Stimulated activated naive CD8-positive, alpha-beta T cell treated with anti-CD3 and anti-CD28 coated beads, Interleukin-15, amount 100 ng/mL, for 72 hours (primary cell): Measurements from ENCODE around the gene IL22.

Experiments
- ATAC-seq: fragments of 150-1000 bp; cut with Tn5 transposase; 2 replicates; pipeline ENCODE4 v1.10.0; 2021; ENCODE audit warnings: mild to moderate bottlenecking, moderate library complexity
- DNase-seq, 2 donors: peaks; one replicate each; pipeline ENCODE4 v3.0.0; 2021 to 2022
- H3K27ac Mint-ChIP-seq, 2 donors: one replicate each; pipeline ENCODE4 v1.8.0; 2022; ENCODE audit warnings: mild to moderate bottlenecking in 2 of 2, mixed read lengths in 2 of 2, moderate library complexity in 2 of 2
- H3K27me3 Mint-ChIP-seq: one replicate; pipeline ENCODE4 v1.8.0; 2022; ENCODE audit warnings: mixed read lengths
- H3K4me1 Mint-ChIP-seq: one replicate; pipeline ENCODE4 v1.8.0; 2022; ENCODE audit warnings: mild to moderate bottlenecking, mixed read lengths
- H3K4me3 Mint-ChIP-seq, 2 donors: one replicate each; pipeline ENCODE4 v1.8.0; 2022; ENCODE audit warnings: mild to moderate bottlenecking in 2 of 2, mixed read lengths in 2 of 2, moderate library complexity in 1 of 2
- H3K9me3 Mint-ChIP-seq, 2 donors: one replicate each; pipeline ENCODE4 v1.8.0; 2022; ENCODE audit warnings: mixed read lengths in 2 of 2

Gene IL22

DNA sequence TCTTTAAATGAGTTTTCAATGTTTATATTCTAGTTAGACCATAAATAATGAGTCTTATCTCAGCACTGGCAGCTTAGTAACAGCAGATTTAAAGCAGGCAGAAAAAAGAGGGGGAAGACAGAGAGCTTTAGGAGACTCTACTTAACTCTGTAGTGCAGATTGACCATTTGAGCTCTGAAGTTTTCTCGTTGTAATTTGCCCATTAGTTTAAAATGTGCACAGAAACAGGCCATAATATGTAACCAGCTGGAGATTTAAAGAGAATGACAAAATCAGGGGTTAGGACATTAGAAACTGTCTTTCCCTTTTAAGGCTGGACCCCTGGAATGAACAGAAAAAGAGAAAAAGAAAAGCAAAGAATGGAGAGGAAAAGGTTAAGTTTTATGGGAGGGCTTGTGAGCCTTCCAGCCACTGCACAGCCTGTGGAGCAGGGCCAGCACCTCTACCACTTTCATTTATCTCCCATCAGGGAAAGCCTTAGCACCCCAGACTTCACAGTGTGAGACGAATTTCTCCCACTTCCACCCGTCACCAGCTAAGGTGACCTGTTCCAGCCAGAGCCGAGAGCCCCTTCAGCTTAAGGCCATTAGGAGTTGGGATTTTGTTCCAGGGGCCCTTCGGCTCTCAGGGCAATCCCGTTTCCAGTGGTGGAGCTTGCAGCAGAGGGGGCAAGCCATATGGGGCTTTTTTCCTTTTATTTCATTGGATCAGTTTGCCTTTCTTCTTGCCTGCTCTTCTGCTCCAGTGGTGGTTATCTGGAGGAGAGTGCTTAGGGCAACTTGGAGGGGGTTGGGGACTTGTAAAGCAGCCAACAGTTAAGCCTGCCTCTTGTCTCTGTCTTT lies 8.0 kb downstream of the IL22 start:
- ATAC-seq (no peak), DNase-seq (no peak)
- Mint-ChIP-seq H3K27me3 (peaks cover 21% of the 10 kb centered on the region), H3K27ac (no peak overlapping the region), H3K9me3 (peaks cover 13 to 19% of the 10 kb centered on the region in 2 donors), H3K4me1 (peaks cover 26% of the 10 kb centered on the region), H3K4me3 (no peak overlapping the region)

DNA sequence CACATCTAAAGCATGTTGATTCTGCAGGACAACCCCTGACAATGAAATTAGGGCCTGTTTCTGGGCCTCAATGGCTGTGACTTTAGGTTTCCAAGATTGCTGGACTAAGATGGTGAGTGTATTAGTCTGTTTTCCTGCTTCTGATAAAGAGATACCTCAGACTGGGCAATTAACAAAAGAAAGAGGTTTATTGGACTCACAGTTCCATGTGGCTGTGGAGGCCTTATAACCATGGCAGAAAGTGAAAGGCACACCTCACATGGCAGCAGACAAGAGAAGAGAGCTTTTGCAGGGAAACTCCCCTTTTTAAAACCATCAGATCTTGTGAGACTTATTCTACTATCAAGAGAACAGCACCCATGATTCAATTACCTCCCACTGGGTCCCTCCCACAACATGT lies 10.6 kb downstream of the IL22 start:
- H3K9me3 Mint-ChIP-seq, result peaks cover 13 to 19% of the 10 kb centered on the region in 2 donors
- H3K27ac Mint-ChIP-seq, result no peak overlapping the region
- H3K4me1 Mint-ChIP-seq, result peaks cover 47% of the 10 kb centered on the region
- no peak for ATAC-seq
- no peak for DNase-seq
- H3K4me3 Mint-ChIP-seq, result no peak overlapping the region
- peaks cover 12% of the 10 kb centered on the region for H3K27me3 Mint-ChIP-seq

DNA sequence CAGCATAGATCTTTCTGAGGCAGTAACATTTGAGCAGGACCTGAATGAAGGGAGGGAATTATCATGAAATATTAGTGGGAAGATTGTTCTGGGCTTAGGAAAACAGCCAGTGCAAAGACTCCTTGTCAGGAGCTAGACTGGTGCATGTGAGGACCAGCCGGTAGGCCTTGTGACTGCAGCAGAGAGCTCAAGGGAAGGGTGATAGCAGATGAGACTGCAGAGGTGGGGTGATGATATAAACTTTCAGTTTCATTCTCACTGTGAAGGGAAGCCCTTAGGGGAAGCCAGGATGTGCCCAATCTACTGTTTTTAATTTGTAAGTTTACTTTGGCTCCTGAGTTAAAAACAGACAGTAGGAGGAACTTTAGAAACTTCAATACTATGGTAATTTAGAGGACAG lies 12.4 kb downstream of the IL22 start:
- peaks cover 1% of the 10 kb centered on the region for H3K27me3 Mint-ChIP-seq
- H3K27ac Mint-ChIP-seq, result peak overlapping the region; percentile 45 to 81
- peaks cover 62% of the 10 kb centered on the region for H3K4me1 Mint-ChIP-seq
- peak overlapping the region; percentile 65 to 72 for H3K4me3 Mint-ChIP-seq
- ATAC-seq (peak; percentile 99), DNase-seq (peak; percentile 44 to 54)
- H3K9me3 Mint-ChIP-seq, result peaks cover 13 to 19% of the 10 kb centered on the region in 2 donors

DNA sequence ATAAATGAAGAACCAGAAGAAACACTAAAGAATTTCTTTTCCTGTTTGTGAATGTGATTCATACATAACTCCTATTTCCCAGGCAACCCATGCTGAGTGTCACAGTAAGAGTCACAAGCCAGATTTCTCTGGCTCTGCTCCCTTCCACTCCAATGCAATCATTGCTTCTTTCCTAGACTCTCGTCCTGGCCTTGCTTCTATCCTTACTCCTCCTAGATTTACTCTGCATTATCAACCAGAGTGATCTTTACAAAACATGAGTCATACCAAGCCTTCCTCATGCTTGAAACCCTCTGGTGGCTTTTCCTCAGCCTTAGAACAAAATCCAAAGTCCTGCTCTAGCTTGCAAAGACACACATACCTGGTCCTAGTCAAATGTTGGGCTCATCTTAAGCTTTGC lies 13.3 kb downstream of the IL22 start:
- peak overlapping the region in 1 of 2 donors; percentile 72 for H3K4me3 Mint-ChIP-seq
- no peak for DNase-seq
- H3K4me1 Mint-ChIP-seq, result peaks cover 69% of the 10 kb centered on the region
- H3K27me3 Mint-ChIP-seq, result no peaks in the 10 kb centered on the region
- peaks cover 13 to 19% of the 10 kb centered on the region in 2 donors for H3K9me3 Mint-ChIP-seq
- H3K27ac Mint-ChIP-seq, result peak overlapping the region in 1 of 2 donors; percentile 38
- no peak for ATAC-seq

DNA sequence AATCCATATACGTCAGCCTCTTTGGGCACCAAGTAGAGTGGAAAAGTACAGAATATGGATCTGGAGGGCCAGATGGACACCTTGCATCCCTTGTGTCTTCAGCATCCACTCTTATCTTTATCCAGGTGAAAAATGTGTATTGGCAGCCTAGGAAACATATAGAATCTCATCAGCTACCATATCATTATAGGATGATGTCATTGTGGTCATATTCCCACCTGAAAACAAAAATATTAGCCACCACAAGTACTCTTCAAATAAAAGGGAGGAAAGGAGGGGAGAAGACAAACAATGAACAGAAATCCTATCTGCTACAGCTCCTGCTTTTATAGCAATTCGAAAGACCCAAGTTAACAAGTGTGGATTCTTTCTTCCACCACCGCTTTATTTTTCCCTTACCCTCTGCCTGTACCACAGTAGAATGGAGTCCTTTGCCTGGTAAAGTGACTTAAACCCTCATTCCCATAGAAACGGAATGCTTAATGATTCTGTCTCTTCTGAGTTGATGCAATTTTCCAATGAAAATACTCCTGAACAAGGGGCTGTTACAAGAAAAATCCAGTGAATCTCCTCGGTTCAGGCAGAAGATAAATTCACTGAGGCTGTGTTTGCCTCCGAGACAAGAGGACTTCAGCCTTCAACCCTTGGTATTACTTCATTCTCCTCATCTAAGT lies 14.0 kb downstream of the IL22 start:
- DNase-seq (no peak), ATAC-seq (no peak)
- no peak overlapping the region for H3K27ac Mint-ChIP-seq
- no peaks in the 10 kb centered on the region for H3K27me3 Mint-ChIP-seq
- H3K4me1 Mint-ChIP-seq, result peaks cover 75% of the 10 kb centered on the region
- H3K9me3 Mint-ChIP-seq, result peaks cover 13 to 19% of the 10 kb centered on the region in 2 donors
- H3K4me3 Mint-ChIP-seq, result no peak overlapping the region

DNA sequence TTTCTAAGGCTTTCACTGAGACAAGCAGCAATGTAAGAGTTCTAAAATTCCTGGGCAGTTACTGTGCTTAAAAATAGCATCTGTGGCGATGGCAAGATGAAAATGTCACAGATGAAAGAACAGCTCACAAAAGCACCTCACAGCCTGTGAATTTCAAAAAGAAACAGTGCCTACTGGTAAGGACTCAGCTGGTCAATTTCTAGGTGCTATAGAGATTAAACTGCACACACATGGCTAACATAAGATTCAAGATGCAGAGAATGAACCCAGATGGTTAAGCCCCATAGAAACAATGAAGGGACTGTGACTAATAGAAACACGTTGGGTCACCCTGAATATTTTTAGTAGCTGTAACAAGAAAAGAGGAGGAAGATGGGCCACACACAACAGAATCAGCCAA lies 15.8 kb downstream of the IL22 start:
- DNase-seq (no peak), ATAC-seq (no peak)
- no peaks in the 10 kb centered on the region for H3K27me3 Mint-ChIP-seq
- H3K27ac Mint-ChIP-seq, result no peak overlapping the region
- H3K4me1 Mint-ChIP-seq, result peaks cover 82% of the 10 kb centered on the region
- H3K4me3 Mint-ChIP-seq, result peak overlapping the region; percentile 74 to 83
- H3K9me3 Mint-ChIP-seq, result peaks cover 3 to 6% of the 10 kb centered on the region in 2 donors

DNA sequence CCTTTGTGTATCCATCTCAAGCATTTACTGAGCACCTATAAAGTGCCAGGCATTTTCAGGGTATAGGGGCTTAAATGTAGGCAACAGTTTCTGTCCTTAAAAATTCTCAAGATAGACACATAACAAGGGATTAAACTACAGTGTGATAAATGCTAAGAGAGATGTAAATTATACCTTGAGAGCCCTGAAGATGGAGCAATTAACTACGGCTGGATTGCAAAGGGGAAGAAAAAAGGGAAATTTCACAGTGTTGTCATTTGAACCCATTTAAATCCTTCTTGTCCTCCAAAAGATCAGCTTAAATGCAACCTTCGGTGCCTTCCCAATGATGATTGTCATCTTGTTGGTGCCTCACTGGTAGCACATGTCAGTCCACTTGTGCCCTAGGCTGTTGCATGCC lies 16.3 kb downstream of the IL22 start:
- H3K9me3 Mint-ChIP-seq, result peaks cover 0 to under 1% of the 10 kb centered on the region in 2 donors
- ATAC-seq (no peak), DNase-seq (no peak)
- peak overlapping the region; percentile 74 to 83 for H3K4me3 Mint-ChIP-seq
- peak overlapping the region; percentile 92 to 93 for H3K27ac Mint-ChIP-seq
- H3K4me1 Mint-ChIP-seq, result peaks cover 80% of the 10 kb centered on the region
- H3K27me3 Mint-ChIP-seq, result no peaks in the 10 kb centered on the region

DNA sequence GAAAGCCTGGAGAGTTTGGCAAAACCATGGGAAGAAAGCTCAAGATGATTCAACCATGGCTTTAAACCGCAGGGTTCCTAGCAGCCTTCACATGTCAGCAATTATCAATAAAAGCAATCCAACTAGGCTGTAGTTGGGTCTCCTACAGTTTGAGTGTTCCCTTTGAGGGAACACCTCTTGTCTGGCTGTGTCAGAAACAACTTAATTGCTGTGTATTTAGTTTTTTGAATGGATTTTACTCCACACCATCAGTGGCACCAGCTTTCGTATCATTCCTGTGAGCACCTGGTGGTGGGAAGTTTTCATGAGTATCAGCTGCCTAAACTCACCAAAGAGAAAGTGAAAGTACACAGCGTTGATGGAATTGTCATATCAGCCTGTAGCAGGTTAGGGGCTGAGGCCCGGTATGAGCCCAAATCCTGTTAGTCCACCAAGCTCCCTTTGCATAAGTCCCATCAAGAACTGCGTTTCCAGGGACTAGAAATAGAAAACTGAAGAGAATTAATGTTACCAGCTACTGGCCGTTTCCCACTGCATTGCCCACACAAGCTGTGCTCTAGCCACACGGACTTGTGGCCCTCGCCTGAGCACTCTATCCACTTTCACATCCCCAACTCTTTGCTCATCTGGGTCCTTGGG lies 16.9 kb downstream of the IL22 start:
- DNase-seq (peak; percentile 38 to 43), ATAC-seq (peak; percentile 67)
- Mint-ChIP-seq H3K27ac (peak overlapping the region; percentile 92 to 93), H3K27me3 (no peaks in the 10 kb centered on the region), H3K4me3 (peak overlapping the region; percentile 74 to 83), H3K9me3 (no peaks in the 10 kb centered on the region), H3K4me1 (peaks cover 78% of the 10 kb centered on the region)

DNA sequence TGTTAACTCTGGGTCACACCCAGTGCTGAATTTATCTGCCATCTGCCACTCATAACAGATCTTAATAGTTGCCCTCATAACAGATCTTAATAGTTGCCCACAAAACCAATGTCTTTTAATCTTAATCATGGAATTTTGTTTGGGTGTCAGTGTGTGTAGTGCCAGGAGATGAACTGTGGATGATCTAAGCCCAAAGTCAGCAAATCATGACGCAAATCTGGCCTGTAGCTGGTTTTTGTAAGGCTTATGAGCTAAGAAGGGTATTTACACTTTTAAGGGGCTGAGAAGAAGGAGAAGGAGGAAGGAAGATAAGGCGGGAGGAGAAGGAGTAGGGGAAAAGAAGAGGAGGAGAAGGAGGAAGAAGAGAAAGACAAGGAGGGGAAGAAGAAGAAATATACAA lies 17.8 kb downstream of the IL22 start:
- DNase-seq (no peak), ATAC-seq (no peak)
- Mint-ChIP-seq H3K27me3 (no peaks in the 10 kb centered on the region), H3K4me1 (peaks cover 76% of the 10 kb centered on the region), H3K9me3 (no peaks in the 10 kb centered on the region), H3K27ac (peak overlapping the region; percentile 0 to 26), H3K4me3 (peak overlapping the region; percentile 14 to 83)

DNA sequence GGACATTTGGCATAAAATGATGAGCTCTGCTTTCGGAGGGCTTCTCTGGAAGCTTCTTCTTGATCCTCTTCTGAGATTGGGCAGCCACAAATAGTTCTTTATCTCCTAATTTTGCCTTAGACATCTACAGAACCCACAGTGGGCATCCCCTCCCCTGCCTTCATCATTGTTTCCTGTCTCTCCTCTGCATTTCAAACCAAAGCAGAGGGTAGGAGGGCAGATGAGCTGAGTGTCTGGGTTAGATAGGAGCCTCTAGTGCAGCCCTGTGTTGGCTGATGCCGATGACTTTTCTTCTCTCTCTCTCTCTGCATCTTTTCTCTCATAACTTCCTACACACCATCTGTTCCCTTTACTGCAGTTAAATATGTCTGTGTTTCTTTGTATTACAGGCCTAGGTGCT lies 19.3 kb downstream of the IL22 start:
- DNase-seq, result peak in 1 of 2 donors; percentile 15
- Mint-ChIP-seq H3K27ac (no peak overlapping the region), H3K4me3 (no peak overlapping the region), H3K9me3 (no peaks in the 10 kb centered on the region), H3K4me1 (peaks cover 64% of the 10 kb centered on the region), H3K27me3 (no peaks in the 10 kb centered on the region)
- peak; percentile 70 for ATAC-seq

DNA sequence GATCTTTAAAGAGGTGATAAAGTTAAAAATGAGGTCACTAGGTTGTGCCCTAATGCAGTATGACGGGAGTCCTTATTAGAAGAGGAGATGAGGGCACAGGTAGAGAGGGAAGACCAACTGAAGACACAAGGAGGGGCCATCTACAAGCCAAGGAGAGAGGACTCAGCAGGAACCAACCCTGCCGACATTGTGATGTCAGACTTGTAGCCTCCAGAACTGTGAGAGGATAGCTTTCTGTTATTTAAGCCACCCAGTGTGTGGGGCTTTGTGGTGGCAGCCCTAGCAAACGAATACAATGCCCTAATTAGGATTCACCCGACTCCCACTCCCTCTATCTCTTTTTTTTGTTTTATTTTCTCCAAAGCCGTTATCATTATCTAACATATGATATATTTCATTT lies 19.9 kb downstream of the IL22 start:
- H3K4me1 Mint-ChIP-seq, result peaks cover 59% of the 10 kb centered on the region
- H3K4me3 Mint-ChIP-seq, result no peak overlapping the region
- no peak overlapping the region for H3K27ac Mint-ChIP-seq
- no peaks in the 10 kb centered on the region for H3K27me3 Mint-ChIP-seq
- ATAC-seq (no peak), DNase-seq (no peak)
- no peaks in the 10 kb centered on the region for H3K9me3 Mint-ChIP-seq

DNA sequence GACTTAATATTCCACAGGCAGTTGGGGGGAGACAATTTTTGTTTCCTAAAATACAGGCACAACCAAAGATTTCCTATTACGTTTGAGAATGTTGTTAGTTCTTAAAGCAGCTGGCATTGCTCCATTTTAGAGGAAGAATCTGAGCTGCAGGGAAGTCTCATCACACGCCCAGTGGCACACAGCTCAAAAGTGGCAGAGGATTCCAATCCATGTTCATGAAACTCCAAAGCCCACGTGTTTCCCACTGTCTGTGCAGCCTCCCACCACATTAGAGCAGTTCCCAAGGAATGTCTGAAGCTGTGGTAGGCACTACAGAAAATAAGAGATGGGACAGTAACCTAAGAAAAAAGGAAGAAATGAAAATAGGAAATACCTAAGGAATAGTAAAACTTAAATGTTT lies 21.7 kb downstream of the IL22 start:
- Mint-ChIP-seq H3K4me3 (no peak overlapping the region), H3K9me3 (no peaks in the 10 kb centered on the region), H3K27ac (no peak overlapping the region), H3K4me1 (peaks cover 42% of the 10 kb centered on the region), H3K27me3 (no peaks in the 10 kb centered on the region)
- DNase-seq, result no peak
- ATAC-seq, result no peak

DNA sequence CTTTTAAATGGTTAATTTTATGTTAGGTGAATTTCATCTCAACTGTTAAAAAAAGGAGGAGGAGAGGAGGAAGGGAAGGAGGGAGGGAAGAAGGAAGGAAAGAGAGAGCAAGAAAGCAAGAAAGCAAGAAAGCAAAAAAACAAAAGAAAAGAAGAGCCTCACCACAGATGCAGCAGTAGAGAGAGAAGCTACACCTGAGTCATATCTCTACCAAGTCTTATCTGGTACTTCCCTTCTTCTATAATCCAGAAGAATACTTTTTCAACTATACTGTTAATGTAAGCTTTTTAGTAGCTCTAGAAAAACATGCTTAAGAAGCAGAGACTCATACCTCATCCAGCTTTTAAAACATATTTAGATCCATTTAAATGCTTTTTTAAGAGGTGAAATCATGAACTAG lies 22.2 kb downstream of the IL22 start:
- H3K27me3 Mint-ChIP-seq, result no peaks in the 10 kb centered on the region
- ATAC-seq, result peak; percentile 64
- H3K4me1 Mint-ChIP-seq, result peaks cover 39% of the 10 kb centered on the region
- H3K27ac Mint-ChIP-seq, result no peak overlapping the region
- no peak for DNase-seq
- no peaks in the 10 kb centered on the region for H3K9me3 Mint-ChIP-seq
- H3K4me3 Mint-ChIP-seq, result no peak overlapping the region

DNA sequence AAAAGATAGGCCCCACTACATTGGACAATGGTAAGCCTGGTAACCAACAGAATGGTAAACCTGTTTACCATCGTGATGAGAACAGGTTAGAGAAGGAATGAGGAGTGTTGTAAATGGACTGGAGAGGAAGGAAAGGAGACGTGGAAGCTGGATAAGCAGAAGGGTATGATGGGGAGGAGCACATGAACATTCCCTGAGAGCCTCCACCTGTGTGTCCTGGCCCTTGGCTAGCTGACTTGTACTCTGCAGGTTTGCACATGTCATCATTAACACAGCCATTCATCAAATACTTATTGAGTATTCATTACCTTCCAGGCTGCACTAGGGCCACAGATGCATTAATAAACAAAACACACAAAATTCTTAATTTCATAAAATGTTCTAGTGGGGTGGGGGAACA lies 23.4 kb downstream of the IL22 start:
- no peaks in the 10 kb centered on the region for H3K27me3 Mint-ChIP-seq
- ATAC-seq (no peak), DNase-seq (no peak)
- no peak overlapping the region for H3K27ac Mint-ChIP-seq
- no peaks in the 10 kb centered on the region for H3K9me3 Mint-ChIP-seq
- peaks cover 30% of the 10 kb centered on the region for H3K4me1 Mint-ChIP-seq
- H3K4me3 Mint-ChIP-seq, result no peak overlapping the region

DNA sequence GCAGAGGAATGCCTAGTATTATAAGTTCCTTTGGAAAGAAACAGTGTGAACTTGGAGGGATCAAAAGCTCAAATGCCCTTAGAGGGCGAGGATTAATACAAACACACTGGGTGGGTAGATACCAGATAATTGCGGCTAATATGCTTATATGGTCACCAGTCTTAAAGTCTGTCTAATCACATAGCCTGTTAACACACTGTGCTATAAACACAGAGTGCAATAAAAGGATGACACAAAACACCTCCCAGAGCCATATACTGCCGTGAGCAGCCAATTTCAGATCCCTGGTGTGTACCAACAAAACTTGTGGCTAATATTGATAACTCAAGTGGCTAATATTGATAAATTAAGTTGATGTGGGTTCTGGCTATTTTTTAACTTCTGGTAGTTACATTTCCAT lies 26.0 kb downstream of the IL22 start:
- peaks cover 19% of the 10 kb centered on the region for H3K4me1 Mint-ChIP-seq
- no peaks in the 10 kb centered on the region for H3K27me3 Mint-ChIP-seq
- H3K4me3 Mint-ChIP-seq, result no peak overlapping the region
- no peaks in the 10 kb centered on the region for H3K9me3 Mint-ChIP-seq
- no peak for ATAC-seq
- no peak for DNase-seq
- H3K27ac Mint-ChIP-seq, result no peak overlapping the region
